Omental fat pad (tissue), 4 donors: Measurements from ENCODE around the gene MDN1. TPM values are rescaled to one million over a fixed set of nuclear protein-coding genes. Genes with fewer than 3 reads are reported as not detected.

Experiments
- ATAC-seq: fragments of 150-250 bp; one replicate; pipeline ENCODE4 v1.9.1; 2016; ENCODE audit warnings: mild to moderate bottlenecking, moderate library complexity; ENCODE audit not compliant: low FRiP score
- DNase-seq: peaks from one replicate; pipeline ENCODE4 v3.0.0-alpha.2; 2019; ENCODE audit warnings: low spot score
- total RNA-seq, 4 donors: library from RNA; depleted of rRNA; stranded (reverse); fragments of >200 nt; gene quantifications; one replicate each; pipeline ENCODE4 v1.1.0, GENCODE V29; 2016
- TF ChIP-seq, protein P1 (sequence below), 3 donors: fragments of 450-650 bp; IDR thresholded peaks; one replicate each; pipeline ENCODE4 v1.5.1; 2016 to 2017; ENCODE audit warnings: antibody characterized with exemption in 3 of 3, mild to moderate bottlenecking in 3 of 3, moderate library complexity in 2 of 3

The MDN1 gene
- total RNA-seq, 4 donors from 2014 or later, result 21.6 to 58.5 (median 33.3) TPM

DNA sequence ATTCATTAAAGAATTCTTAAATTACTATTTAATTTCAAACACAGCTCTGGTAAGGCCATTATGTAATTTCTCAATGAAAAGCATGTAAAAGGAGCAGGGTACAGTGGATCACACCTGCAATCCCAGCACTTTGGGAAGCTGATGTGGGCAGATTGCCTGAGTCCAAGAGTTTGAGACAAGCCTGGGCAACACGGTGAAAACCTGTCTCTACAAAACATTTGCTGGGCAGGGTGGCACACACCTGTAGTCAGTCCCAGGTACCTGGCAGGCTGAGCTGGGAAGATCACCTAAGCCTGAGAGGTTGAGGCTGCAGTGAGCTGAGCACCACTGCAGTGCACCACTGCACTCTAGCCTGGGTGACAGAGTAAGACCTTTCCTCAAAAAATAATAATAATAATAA, 37.4 kb downstream of the MDN1 start:
- TF ChIP-seq, protein P1, sequence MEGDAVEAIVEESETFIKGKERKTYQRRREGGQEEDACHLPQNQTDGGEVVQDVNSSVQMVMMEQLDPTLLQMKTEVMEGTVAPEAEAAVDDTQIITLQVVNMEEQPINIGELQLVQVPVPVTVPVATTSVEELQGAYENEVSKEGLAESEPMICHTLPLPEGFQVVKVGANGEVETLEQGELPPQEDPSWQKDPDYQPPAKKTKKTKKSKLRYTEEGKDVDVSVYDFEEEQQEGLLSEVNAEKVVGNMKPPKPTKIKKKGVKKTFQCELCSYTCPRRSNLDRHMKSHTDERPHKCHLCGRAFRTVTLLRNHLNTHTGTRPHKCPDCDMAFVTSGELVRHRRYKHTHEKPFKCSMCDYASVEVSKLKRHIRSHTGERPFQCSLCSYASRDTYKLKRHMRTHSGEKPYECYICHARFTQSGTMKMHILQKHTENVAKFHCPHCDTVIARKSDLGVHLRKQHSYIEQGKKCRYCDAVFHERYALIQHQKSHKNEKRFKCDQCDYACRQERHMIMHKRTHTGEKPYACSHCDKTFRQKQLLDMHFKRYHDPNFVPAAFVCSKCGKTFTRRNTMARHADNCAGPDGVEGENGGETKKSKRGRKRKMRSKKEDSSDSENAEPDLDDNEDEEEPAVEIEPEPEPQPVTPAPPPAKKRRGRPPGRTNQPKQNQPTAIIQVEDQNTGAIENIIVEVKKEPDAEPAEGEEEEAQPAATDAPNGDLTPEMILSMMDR (IDR thresholded peaks at IDR 0.05), result no peak
- ATAC-seq, result no peak
- no peak for DNase-seq

DNA sequence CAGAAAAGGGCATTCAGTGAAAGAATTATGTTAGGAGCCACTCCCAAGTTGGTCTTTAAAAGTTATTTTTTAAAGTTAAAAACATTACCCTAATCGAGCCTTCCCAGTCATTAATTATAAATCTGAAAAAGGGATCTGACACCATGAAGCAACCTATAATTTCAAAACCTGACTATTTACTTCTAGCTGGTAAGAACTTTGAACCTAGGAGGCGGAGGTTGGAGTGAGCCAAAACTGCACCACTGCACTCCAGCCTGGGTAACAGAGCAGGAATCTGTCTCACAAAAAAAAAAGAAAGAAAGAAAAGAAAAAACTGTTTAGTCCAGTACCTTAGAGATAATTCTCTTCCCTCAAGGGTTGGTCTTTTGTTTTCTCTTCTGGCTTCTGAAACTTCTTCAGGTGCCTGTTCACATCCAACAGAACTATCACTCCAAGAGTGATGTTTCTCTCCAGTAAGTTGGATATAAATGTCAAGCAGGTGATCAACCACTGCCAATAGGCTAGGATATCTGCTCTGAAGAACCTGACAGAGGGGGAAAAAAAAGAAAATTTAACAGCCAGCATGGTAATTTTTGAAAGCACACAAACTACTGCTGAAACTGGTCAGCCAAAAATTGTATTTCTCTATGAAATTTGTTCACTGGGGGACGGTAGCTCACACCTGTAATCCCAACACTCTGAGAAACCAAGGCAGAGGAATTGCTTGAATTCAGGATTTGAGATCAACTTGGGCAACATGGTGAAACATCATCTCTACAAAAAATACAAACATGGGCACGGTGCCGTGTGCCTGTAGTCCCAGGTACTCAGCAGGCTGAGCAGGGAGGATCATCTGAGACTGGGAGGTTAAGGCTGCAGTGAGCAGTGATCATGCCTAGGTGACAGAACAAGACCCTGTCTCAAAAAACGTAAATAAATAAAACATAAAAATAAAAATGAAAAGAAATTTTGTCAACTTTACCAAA, 38.2 kb downstream of the MDN1 start:
- TF ChIP-seq, protein P1 (IDR thresholded peaks at IDR 0.05), result no peak
- ATAC-seq, result no peak
- DNase-seq, result no peak

DNA sequence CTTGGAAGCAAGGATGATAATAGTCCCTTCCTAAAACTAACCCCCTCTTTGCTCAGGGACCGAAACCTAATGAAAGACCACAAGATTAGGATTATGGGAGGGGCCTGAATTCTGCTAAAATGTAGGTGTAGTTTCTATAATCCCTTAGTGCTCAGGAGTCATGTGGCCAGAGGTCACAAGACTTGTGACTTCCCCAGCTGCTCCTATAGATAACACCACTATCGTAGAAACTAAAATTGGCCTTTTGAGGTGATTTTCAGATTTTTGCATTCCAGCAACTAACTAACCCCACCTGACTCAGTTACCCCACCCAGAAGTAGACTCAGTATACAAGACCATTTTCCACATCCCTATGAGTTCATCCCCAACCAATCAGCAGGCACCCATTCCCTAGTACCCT, 42.1 kb downstream of the MDN1 start:
- ATAC-seq (no peak), DNase-seq (no peak)
- TF ChIP-seq, protein P1 (IDR thresholded peaks at IDR 0.05), result no peak

DNA sequence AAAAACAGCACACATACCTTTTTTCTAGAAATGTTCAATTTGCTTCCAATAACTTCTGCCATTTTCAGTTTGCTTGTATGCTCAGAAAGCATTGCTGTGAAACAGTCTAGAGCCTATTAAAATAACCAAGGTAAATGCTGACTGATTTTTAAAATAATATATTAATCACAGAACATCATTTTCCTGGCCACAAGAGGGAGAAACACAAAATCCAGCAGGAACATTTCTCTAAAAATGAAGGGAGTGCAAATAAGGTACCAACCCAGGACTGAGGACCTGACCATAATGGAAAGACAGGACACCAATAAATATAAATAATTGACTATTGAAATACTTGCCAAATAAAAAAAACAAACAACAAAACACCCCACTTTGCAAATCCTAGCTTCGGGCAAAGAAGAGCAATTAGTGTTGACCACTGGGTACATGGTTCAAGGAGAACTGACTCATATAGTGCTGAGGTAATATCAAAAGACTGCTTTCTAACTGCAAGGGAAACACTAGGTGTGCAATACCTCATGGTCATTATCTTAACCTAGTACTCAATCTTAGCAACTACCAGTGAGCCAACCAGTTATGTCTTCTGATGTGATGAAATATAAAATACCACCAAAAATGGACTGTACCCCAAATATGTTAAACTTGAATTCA, 42.9 kb downstream of the MDN1 start:
- no peak for ATAC-seq
- TF ChIP-seq, protein P1 (IDR thresholded peaks at IDR 0.05), result no peak
- DNase-seq, result no peak

DNA sequence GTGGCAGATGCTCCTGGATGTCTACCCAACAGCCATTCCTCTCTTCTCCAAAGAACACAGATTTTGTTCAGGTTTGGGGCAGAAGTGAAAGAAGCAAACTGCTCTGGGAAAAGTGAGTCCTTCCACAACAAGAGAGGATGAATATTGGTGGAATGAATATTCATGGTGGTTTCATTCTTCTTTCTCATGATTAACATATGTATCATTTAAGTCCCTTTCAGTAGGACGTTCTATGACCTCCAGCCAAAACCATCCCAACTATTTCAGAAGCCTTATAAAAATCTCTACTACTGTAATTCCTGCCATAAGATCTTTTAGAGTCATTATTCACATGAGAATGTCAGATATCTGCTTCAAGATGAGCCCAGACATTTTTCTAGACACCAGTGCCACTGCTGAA, 44.4 kb downstream of the MDN1 start:
- no peak for DNase-seq
- TF ChIP-seq, protein P1 (IDR thresholded peaks at IDR 0.05), result no peak
- ATAC-seq, result no peak

DNA sequence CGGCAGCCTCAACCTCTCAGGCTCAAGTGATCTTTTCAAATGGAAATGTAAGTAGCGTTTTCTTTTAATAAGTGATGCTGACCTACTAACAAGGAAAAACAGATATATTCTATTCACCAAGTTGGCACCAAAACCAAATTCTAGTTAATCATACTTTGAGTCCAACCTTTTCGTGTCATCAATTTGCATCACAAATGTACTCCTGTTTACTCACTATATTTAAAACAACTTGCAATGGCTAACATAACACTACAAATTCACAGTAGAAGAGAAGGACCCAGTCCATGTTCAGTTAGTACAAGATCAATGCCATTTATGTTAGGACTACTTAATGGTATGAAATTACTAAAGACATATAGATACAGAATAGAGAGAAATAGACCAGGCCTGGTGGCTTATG, 50.0 kb downstream of the MDN1 start:
- ATAC-seq (no peak), DNase-seq (no peak)
- TF ChIP-seq, protein P1 (IDR thresholded peaks at IDR 0.05), result no peak
